ENCODE measurements around the gene HNRNPA1.
A peak's percentile ranks its signal among the peaks of the same experiment; 100 is the strongest.
"Not testable (repeated sequence)": the region's sequence is repeated elsewhere in the genome, so short reads cannot be mapped to it uniquely, and the experiment has no call there.

The HNRNPA1 gene

DNA sequence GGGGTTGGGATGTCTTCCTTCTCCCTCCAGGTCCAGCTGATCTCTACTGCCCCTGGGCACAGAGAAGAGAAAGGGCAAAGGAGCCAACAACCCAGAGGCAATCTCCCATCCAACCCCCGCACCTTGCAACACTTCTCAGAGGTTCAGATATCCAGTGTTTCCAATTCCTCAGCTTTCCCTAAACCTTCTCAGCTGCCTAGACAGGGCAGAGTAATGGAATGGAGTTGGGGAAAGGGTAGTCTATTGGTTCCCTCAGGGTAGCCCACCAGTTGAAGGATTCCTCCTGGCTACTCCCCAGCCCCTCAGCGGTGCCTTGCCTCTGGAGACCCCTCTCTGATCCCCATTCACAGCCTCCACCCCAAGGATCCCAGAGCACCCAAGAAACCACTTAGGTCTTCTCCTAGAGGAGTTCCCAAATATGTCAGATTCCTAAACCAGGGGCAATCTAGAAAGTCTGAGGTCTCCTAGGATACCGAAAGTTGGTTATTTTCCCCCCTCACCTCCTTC, 19.8 kb downstream of the HNRNPA1 start:
- DNase-seq = peak; percentile 36

DNA sequence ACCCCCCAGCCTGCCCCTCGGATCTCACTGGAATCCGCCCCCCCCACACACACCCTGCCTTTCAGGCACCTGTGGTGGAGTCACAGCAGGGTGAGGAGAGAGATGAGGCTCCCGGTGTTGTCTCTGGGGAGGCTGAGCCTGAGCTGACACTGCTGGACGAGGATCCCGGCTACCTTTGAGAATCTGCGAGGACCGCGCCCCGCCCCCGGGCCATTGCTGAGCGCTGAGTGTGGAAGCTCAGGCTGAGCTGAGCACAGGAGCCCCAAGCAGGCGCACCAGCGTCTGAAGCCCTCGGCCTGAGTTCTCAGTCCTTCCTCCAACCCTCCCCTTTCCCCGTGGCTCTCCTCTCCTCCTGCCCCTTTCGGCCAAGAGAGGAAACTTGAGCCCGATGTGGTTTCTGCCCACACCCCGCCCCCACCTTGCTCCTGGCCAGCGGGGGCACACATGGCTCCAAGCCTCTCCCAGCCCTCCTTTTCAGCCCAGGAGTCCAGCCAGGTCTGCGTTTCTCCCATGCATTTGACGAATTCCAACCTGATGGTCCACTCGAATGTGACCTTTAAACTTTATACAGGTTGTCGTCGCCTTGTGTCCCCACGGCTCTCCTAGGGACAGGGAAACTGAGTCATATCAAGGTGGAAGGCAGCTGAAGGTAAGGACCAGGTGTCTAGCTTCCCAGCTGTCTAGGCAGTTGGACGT, 20.4 kb downstream of the HNRNPA1 start, which contains the start of gene NFE2:
Gene NFE2, minus strand, starts transcription at position 284 of the 696 bp plus-strand sequence. CDS start 5,767 bp downstream, outside the sequence.
- peak; percentile 97 for DNase-seq

DNA sequence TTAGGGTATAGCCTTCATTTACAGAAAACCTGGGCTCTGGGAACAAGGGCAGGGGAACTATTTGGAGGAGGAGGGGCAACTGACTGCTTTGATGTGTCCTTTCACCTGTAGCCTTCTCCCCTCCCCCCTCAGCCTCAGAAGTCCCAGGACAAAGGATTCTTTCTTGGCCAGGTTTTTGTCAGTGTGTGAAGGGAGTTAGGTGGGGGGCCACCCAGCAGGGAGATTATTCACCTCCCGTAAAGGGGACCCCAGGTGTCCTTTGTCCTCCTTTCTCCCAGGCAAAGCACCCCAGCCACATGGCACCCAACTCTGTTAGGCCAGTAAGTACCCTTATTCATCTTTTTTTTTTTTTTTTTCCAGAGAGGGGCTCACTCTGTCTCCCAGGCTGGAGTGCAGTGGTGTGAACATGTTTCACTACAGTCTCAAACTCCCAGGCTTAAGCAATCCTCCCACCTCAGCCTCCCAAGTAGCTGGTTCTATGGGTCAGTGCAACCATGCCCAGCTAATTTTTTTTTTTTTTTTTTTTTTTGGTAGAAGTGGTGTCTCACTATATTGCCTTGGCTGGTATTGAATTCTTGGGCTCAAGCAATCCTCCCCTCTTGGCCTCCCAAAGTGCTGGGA, 21.0 kb downstream of the HNRNPA1 start:
- DNase-seq = peak; percentile 58

DNA sequence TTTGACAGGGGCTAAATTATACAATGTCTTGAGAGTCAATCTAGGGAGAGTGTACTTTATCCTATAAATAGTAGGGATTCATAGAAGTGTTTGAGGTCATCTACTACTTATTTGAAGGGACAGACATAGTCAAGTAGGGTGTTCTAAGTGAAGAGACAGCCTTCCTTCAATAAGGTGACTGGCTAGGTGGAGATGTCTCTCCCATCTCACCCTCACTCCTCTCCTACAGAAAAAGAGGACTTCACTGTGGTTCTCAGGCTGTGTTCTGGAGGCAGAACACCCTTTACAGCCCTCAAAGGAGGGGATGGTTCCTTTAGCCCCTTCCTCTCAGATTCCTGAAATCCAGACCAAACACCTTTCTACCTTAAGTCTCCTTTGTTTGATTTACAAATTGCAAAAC, 23.1 kb downstream of the HNRNPA1 start:
- peak; percentile 43 for DNase-seq

DNA sequence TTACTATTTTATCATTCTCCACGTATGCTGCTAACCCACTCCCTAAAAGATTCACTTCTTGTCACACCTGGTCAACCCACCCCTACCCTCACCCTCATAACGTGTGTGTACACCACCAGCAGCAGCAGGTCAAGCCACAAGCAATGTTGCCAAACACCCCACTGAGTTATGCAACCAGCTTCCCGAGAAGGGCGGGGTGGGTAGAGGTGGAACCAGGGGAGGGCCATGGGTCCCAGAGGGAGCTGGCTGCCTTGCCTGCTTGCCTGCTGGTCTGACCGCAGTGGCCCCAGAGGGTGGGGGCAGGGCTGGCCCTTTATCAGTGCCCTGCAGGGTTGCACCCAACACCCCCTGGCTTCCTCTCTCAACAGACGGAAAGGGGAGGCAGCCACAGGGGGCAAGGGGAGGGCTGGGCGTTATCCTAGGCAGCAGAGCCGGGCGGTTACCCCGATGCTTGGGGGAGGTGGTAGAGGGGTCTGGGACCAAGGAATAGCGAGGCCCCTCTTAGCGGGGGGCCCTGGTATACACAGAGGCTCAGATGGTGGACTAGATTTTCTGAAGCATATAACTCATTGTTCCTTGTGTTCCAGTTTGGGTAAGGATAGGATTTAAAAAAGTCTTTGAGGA, 23.8 kb downstream of the HNRNPA1 start:
- DNase-seq = peak; percentile 99

DNA sequence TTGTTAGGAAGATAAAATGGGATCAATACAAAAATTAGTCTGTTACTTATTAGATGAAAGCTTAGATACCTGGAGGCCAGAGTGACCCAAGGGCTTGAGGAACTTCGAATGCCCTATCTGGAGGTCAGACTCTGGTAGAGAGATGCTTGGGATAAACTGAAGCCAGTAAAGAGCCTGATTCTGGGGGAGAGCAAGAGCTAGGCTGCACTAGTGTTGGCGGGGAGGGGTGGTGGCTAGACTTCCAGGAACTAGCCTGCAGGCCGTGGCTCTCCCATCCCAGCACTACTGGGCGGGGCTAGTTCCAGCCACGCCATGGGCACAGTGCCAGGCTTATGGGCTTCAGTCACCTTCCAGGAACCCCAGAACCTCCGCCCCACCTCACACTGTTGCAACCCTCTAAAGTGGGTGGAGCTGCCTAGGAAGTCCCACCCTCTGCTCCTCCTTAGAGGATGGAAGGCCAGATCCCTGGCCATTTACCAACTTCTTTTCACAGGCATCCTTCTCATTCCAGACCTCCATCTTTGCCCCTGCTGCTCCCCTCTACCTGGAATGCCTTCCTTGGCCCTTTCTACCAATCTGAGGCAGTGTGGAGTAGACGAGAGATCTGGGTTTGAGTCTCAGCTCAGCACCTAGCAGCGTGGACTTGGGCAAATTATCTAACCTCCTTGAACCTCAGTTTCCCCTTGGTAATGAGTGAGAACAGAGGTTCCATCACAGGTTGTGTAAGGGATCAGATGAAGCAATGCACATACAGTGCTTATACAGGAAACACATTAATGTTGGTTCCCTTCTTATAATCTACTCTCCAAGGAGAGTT, 26.6 kb downstream of the HNRNPA1 start:
- peak; percentile 100 for DNase-seq

DNA sequence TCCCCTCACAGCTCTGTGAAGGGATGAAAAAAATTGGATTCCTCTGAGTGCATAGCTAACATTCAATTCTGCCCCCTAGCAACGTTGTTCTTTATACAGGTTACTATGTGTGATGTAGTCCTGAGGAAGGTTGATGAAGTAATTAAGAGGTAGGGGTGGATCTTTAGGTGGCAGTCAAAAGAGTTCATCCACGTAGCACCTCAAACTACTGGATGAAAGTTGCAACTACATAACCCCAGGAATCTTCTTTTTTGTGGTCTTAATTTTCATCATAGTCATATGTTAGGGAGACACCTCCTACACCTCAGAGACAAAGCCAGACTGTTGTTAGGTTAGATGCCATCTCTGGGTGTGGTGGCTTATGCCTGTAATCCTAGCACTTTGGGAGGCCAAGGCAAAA, 30.5 kb downstream of the HNRNPA1 start:
- DNase-seq = peak; percentile 28

DNA sequence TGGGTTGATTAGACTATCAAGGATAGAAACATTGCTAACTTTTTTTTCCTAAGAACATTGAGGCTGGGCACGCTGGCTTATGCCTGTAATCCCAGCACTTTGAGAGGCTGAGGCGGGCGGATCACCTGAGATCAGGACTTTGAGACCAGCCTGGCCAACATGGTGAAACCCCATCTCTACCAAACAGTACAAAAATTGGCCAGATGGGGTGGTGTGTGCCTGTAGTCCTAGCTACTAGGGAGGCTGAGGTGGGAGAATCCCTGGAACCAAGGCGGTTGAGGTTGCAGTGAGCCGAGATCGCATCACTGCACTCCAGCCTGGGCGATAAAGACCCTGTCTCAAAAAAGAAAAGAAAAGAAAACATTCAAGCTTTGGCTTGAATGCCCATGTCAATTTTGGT, 31.8 kb downstream of the HNRNPA1 start:
- DNase-seq = not testable (repeated sequence)

DNA sequence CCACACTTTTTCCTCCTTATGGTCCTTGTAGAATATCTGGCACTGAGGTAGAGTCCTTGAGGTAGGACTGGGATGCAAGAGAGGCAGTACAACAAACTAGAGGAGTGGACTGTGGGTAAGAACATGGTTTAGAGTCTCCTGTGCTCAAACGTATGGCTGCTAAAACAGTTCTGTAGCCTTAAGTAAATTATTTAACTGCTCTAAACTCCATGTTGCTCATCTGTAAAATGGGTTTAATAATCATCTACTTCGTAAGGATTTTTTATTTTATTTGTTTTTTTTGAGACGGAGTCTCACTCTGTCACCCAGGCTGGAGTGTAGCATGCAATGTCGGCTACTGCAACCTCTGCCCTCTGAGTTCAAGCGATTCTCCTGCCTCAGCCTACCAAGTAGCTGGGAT, 40.8 kb downstream of the HNRNPA1 start:
- no peak for DNase-seq

DNA sequence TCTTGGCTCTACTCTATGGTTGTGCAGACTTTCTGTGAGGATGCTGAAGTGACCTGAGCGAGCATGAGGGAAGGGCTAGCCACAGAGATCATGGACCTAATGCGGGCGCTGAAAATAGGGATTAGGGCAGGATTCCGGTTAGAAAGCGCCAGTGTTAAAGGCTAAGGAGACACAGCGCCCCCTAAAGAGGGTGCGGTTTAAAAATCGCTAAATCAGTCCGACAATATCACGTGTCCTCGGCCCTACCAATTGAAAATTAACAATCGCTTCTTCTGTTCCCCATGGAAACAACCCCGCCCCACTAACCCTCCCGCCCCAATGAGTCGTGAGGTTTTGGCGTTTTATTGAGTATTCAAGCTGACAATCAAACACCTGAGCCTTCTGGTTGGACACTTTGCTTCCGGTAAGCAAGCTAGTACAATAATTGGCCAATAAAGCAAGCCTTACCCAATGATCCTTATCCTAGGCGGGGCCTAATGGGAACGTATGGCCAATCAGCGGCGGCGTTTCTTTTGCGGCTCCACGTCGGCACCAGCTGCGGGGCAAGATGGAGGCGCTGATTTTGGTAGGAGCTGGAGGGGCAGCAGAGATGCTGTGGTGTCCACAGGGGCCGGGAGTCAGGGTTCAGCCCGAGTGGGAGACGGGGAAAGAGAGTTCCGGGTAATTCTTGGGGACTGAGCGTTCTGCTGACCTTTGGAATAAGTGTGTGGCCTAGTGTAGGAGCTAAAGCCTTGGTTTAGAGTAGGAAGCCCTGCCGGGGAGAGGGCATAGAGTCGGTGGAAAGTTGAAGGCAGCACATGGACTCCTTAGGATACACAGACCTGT, 44.3 kb downstream of the HNRNPA1 start, which contains the start of gene COPZ1:
Gene COPZ1, plus strand, starts transcription at position 515 of the 825 bp plus-strand sequence. Its CDS starts 33 bp downstream, at position 548.
- DNase-seq = peak; percentile 100

DNA sequence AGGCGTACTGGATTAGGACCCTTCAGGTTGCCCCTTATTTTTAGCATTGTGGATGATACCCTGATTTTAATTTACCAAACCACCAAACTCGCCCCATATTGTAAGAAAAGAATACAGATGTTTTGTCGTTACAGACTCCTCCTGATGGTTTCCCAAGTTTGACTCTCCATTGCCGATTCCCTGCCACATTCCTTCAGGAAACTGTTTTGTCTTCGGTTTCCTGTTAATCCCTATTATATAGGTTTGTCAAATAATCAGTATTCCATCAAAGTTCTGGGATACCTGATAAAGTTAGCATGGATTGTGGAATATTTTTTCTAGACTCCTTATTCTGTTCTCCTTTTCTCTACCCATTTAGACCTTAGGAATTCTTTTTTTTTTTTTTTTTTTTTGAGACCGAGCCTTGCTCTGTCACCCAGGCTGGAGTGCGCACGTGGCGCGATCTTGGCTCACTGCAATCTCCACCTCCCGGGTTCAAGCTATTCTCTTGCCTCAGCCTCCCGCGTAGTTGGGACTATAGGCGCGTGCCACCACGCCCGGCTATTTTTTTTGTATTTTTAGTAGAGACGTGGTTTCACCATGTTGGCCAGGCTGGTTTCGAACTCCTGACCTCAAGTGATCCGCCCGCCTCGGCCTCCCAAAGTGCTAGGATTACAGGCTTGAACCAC, 45.0 kb downstream of the HNRNPA1 start:
- not testable (repeated sequence) for DNase-seq

DNA sequence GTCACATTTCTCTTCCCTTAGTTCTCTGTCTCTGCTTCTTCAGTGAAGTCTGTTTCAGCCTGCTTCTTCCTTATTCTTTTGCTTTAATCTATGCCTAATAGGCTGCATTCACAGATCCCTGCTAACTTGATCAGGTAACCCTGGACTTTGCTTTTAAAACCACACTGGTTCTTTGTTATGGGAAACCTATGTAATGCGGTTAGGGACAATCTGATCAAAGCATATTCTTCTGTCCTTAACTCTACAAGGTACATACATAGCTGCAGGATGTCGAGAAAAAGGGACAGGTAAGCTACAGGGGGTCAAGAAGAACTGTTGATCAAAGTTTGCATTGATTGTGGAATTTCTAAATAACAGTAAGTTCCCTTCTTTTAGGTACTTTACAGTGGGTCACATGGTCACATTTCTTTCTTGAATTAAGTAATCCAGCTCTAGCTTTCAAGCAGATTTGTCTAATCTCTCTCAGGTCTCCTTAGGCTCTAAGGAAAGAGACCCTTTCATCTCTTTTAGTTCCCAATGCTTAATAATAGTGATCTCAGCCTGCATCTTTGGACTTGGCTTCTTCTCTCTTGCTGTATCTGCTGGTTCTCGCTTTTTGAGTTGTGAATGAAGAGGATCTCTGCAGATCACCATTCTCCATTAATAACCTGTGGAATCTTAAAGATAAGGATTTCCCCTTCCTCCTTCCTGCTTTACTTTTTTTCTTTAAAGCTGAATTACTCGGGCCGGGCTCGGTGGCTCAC, 48.2 kb downstream of the HNRNPA1 start:
- no peak for DNase-seq

DNA sequence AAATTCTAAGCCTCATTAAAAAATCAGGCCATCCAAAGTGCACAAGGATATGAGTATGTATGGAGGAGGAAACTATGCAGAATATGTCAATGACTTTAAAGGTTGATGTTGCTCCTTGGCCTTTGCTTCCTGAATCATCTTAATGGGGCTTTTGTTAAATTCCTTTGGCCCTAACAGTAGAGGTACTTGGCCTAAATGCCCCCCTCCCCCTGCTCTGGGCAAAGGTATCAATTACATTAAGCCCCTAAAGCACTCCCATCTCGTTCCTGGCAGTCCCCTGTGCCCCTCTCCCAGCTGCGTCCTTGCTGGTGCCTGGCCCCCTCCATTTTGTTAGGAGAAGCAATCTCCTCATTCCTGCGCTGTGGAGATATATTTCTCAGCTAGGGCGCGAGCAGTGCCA, 49.2 kb downstream of the HNRNPA1 start:
- no peak for DNase-seq

DNA sequence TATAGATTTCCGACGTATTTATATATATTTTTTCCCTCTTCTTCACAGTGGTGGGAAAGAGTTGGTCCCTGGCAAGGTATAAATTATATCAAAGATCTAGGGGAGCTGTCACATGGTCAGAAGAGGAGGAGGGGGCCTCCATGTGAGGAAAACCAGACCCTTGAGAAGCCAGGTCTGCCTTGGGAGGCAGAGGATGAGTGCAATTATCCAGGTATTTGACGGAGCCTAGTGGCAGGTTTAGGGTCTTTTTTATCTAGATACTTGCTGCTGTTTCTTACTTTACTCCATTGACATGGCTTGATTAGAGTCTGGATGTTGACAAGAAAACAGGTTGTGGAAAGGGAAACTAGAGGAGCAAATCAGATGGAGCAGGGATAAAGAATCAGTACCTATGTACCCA, 49.9 kb downstream of the HNRNPA1 start:
- DNase-seq = no peak

DNA sequence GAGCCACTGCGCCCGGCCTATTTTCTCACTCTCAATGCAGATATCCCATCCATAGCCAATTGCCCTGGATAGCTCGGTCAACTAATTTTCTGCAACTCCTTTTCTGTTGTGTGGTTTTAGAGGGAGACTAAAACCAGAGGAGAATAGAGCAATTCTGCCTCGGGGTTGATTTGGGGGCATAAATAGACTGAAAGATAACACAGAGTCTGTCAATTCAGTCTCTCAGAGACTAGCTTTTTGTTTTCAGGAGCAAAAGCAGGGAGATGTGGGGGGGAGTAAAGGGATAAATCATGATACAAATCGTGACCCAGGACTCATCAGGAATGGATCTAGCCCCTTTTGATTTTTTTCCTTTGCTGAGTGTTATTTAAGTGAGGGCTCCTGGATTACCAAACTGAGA, 50.9 kb downstream of the HNRNPA1 start:
- no peak for DNase-seq

DNA sequence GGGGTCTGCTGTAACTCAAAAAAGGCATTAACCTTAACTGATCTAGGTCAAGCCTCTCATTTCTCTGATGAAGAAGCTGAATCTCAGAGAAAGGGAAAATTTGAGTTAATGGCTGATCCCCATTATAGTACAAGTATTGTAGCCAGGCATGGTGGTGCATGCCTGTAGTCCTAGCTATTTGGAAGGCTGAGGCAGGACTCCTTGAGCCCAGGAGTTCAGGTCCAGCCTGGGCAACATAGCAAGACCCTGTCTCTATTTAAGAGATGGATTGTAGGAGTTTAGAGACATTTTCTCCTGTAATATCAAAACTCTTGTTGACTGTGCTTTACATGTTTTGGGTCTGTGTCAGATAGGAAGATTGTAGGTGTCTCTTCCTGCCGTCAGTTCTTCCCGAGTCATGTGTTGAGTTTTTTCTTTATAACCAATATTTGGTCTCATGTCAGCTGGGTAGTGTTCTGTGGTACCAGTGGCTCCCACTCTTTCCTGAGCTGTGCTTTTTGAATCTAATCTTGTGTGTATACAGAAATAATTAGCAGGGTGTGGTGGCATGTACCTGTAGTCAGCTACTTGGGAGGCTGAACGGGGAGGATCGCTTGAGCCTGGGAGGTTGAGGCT, 53.0 kb downstream of the HNRNPA1 start:
- no peak for DNase-seq

All from hematopoietic multipotent progenitor cell treated with erythropoietin and hydrocortisone succinate and interleukin-3 and kit ligand, for 6 days (in vitro differentiated cells).